K562 (cell line): ENCODE results near the gene GLRX5. TPM values are rescaled to one million over a fixed set of nuclear protein-coding genes. Genes with fewer than 3 reads are reported as not detected.
A peak's percentile ranks its signal among the peaks of the same experiment; 100 is the strongest.

ENCODE experiments used
- ATAC-seq: fragments of 200-7000 bp; cut with Tn5 transposase; 3 replicates; pipeline ENCODE4 v1.9.1; 2020; ENCODE audit warnings: moderate library complexity
- BruUV-seq: library from RNA; stranded (reverse); fragments of 400-500 nt; replicated peaks from 2 replicates; lab custom pipeline; 2021; lab: Mats Ljungman, UMichigan
- CTCF ChIA-PET: fragments of 300-600 bp; formaldehyde crosslinking; extraction: SDS; loops from one replicate; lab custom pipeline; 2021; ENCODE audit warnings: low intra/inter-chr PET ratio; lab: Yijun Ruan, JAX
- POLR2A ChIA-PET: fragments of 300-600, 350-650 bp; sonication (Branson Sonifier 250); formaldehyde crosslinking; extraction: SDS; loops from one replicate; lab custom pipeline; 2021; ENCODE audit warnings: antibody characterized with exemption, inconsistent platforms; lab: Yijun Ruan, JAX
- DNase-seq, 4 experiments: peaks; one replicate each; pipeline versions ENCODE4 v3.0.0 to v3.0.0-alpha.2; 2011 to 2018; ENCODE audit warnings: low spot score in 3 of 4, mixed read lengths in 3 of 4; ENCODE audit errors: extremely low read depth in 1 of 4
- FAIRE-seq: peaks from 2 replicates; lab custom pipeline; 2011; peaks lifted over from hg19 to GRCh38; lab: Jason Lieb, UNC
- H2AFZ ChIP-seq: 2 replicates; pipeline ENCODE4 v1.6.0; 2011; ENCODE audit warnings: low read depth, low read length, control low read depth, inconsistent platforms
- H3K27ac ChIP-seq: fragments of 200-600 bp; 3 replicates; pipeline ENCODE4 v1.8.0; 2011; ENCODE audit warnings: low read depth, mild to moderate bottlenecking, control low read depth, inconsistent platforms, low read length, moderate library complexity, mixed read lengths; ENCODE audit errors: extremely low read depth
- H3K27me3 ChIP-seq, 2 experiments: fragments of 300-600 bp in 1 of 2; 2 replicates in 1 of 2; 3 replicates in 1 of 2; pipeline versions ENCODE4 v1.6.0 to v1.8.0; 2011; ENCODE audit warnings: inconsistent platforms in 2 of 2, low read length in 2 of 2, mild to moderate bottlenecking in 1 of 2, mixed read lengths in 1 of 2, moderate library complexity in 1 of 2; ENCODE audit not compliant: control insufficient read depth in 2 of 2, insufficient read depth in 2 of 2
- H3K36me3 ChIP-seq: fragments of 300-600 bp; 3 replicates; pipeline ENCODE4 v1.8.0; 2011; ENCODE audit warnings: mild to moderate bottlenecking, low read length, inconsistent platforms; ENCODE audit not compliant: control insufficient read depth, insufficient read depth
- H3K4me1 ChIP-seq, 2 experiments: fragments of 200-600 bp in 1 of 2; replicated peaks in 1 of 2; 2 replicates in 1 of 2; 3 replicates in 1 of 2; pipeline versions ENCODE4 v1.5.1 to v1.8.0; 2011; ENCODE audit warnings: inconsistent platforms in 2 of 2, low read length in 2 of 2, mild to moderate bottlenecking in 1 of 2, mixed read lengths in 1 of 2, moderate library complexity in 1 of 2; ENCODE audit not compliant: control insufficient read depth in 2 of 2, insufficient read depth in 2 of 2
- H3K4me2 ChIP-seq: 2 replicates; pipeline ENCODE4 v1.6.1; 2011; ENCODE audit warnings: low read length, control low read depth, inconsistent platforms, mixed read lengths; ENCODE audit not compliant: insufficient read depth
- H3K4me3 ChIP-seq: fragments of 200-600 bp; sonication (generic), shearing (Covaris generic); 2 replicates; pipeline ENCODE4 v1.5.1; 2016; ENCODE audit warnings: control low read depth, inconsistent platforms
- H3K79me2 ChIP-seq: fragments of 200-600 bp; 3 replicates; pipeline ENCODE4 v1.8.0; 2011; ENCODE audit warnings: low read length, inconsistent platforms; ENCODE audit not compliant: control insufficient read depth, insufficient read depth
- H3K9ac ChIP-seq, 2 experiments: 2 replicates each; pipeline versions ENCODE4 v1.6.0 to v1.6.1; 2011; ENCODE audit warnings: low read depth in 2 of 2, low read length in 2 of 2, control low read depth in 1 of 2, inconsistent platforms in 1 of 2, mild to moderate bottlenecking in 1 of 2, mixed read lengths in 1 of 2; ENCODE audit not compliant: insufficient read depth in 1 of 2
- H3K9me1 ChIP-seq: one replicate; pipeline ENCODE4 v1.6.0; 2011; ENCODE audit warnings: inconsistent platforms, mild to moderate bottlenecking, low read length, moderate library complexity; ENCODE audit not compliant: control insufficient read depth, insufficient read depth
- H3K9me3 ChIP-seq: replicated peaks from 2 replicates; pipeline ENCODE4 v1.5.1; 2011; ENCODE audit warnings: low read depth, low read length, inconsistent platforms; ENCODE audit not compliant: control insufficient read depth, insufficient read depth
- H4K20me1 ChIP-seq: replicated peaks from 2 replicates; pipeline ENCODE4 v1.6.1; 2011; ENCODE audit warnings: low read length, inconsistent platforms, mixed read lengths; ENCODE audit not compliant: control insufficient read depth, insufficient read depth
- EGR1 ChIP-seq: fragments of 450-650 bp; conservative IDR thresholded peaks from 2 replicates; pipeline ENCODE4 v1.6.1; 2017; ENCODE audit warnings: mild to moderate bottlenecking
- MBD2 ChIP-seq: sonication (generic); IDR thresholded peaks from 2 replicates; pipeline ENCODE4 v1.6.1; 2016; ENCODE audit warnings: low read depth, borderline replicate concordance
- PRDM10 ChIP-seq: fragments of 450-650 bp; IDR thresholded peaks from 2 replicates; pipeline ENCODE4 v1.6.1; 2018; ENCODE audit not compliant: partially characterized antibody
- PYGO2 ChIP-seq: fragments of 450-650 bp; IDR thresholded peaks from 2 replicates; pipeline ENCODE4 v1.6.1; 2016; ENCODE audit warnings: mild to moderate bottlenecking, missing genetic modification characterization, moderate library complexity, missing compliant biosample characterization
- SUPT5H ChIP-seq: fragments of 450-650 bp; IDR thresholded peaks from 2 replicates; pipeline ENCODE4 v1.6.1; 2016
- YY1 ChIP-seq, 3 experiments: IDR thresholded peaks; 2 replicates each; pipeline ENCODE4 v1.6.1; 2011; ENCODE audit warnings: low read length in 2 of 3, mild to moderate bottlenecking in 2 of 3, moderate library complexity in 2 of 3, borderline replicate concordance in 1 of 3, control low read depth in 1 of 3, low read depth in 1 of 3; ENCODE audit not compliant: insufficient read depth in 3 of 3, insufficient replicate concordance in 2 of 3, control insufficient read depth in 1 of 3, insufficient read length in 1 of 3; ENCODE audit errors: extremely low read depth in 1 of 3
- ZNF583 ChIP-seq: fragments of 250-450 bp; sonication (Bioruptor Pico); IDR thresholded peaks from 2 replicates; pipeline ENCODE4 v1.4.0; 2020
- WGBS: fragments of 100-300 bp; shearing (Covaris generic); methylation state at CpG from one replicate; pipeline ENCODE4 v1.1.6; 2016; ENCODE audit warnings: low coverage, mixed read lengths; ENCODE audit not compliant: insufficient coverage; ENCODE audit errors: missing lambda C conversion rate; 5-methylcytosine and 5-hydroxymethylcytosine counted together
- in situ Hi-C: fragments of 300-500 bp; cut with MboI; formaldehyde crosslinking; loops from 4 replicates; pipeline ENCODE4 v1.15.0; 2018; ENCODE audit warnings: inconsistent platforms, mixed read lengths
- intact Hi-C: fragments of 100-400 bp; cut with micrococcal nuclease; formaldehyde crosslinking; loops from 2 replicates; pipeline ENCODE4 v1.14.2; 2022
- polyA plus RNA-seq, 8 experiments: library from polyadenylated mRNA; depleted of rRNA in 4 of 8; stranded (reverse) in 5 of 8; unstranded in 3 of 8; fragments of >200 nt; fragmentation: Nextera tagmentation in 2 of 8; fragmentation: Illumina TruSeq in 1 of 8; extraction: Ambion mirVana in 2 of 8; extraction: Trizol in 1 of 8; gene quantifications; 2 replicates each; pipeline versions ENCODE4 v1.2.1 to v1.2.3, GENCODE V29; 2011 to 2014; ENCODE audit warnings: inconsistent platforms in 1 of 8, missing spikeins in 1 of 8
- total RNA-seq, 7 experiments: library from RNA; depleted of rRNA in 6 of 7; stranded (reverse); fragments of >200 nt in 6 of 7; fragmentation: Illumina TruSeq in 2 of 7; extraction: Trizol in 2 of 7; gene quantifications; 2 replicates each; pipeline versions ENCODE4 v1.2.1 to v1.2.3, GENCODE V29; 2011 to 2021; ENCODE audit warnings: low replicate concordance in 1 of 7
- TF ChIP-seq, protein P1 (sequence below): sonication (generic); formaldehyde crosslinking; IDR thresholded peaks from 2 replicates; pipeline ENCODE4 v1.8.0; 2022; ENCODE audit warnings: mild to moderate bottlenecking, missing genetic modification reagents

Gene GLRX5
- total and polyA plus RNA-seq, 9 of the 15 experiments (the other 6 are each of a cell fraction or from before 2014, with no cell fraction given) = 16.7 to 96.8 (median 66.8) TPM

DNA sequence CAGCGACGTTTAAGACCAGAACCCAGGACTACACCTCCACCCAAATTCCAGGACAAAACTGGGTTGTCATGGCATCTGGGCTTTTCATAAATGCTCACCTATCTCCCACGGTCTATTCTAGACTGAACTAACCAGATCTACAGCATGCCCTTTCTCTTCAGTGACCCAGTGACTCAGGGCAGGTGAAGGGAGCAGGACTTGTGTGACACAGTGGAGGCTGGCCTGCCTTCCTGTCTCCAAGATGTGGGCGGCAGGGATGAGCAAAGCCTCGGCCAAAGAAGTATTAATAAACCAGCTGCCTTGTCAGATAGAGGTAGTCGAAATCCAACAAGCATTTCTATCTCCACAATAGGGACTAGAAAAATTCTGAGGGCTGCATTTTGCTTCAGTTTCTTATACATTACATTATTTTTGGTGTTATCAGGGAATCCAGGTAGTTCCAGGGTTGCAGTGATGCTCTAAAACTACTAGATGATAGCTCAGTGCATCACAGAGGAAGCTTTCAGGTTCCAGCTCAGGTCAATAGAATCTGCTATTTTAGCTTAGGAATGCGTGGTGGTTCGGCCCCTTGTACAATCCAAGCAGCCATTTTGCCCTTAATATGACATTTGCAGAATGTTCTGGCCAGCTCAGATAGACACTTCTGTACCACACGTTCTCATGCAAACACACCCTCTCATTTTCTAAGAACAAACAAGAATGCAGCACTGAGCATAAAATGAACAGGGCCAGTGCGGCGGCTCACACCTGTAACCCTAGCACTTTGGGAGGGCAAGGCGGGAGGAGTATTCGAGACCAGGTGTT lies 4.2 kb upstream of the GLRX5 start:
- POLR2A ChIA-PET = interaction anchor here (0.7 kb wide), 1 partner anchor 12 kb away, joined by 3 read pairs; no protein-coding TSS in a partner anchor
- in situ Hi-C loops = no loop called here
- TF ChIP-seq EGR1 = peak; percentile 65
- TF ChIP-seq PYGO2 = no peak
- TF ChIP-seq, protein P1, sequence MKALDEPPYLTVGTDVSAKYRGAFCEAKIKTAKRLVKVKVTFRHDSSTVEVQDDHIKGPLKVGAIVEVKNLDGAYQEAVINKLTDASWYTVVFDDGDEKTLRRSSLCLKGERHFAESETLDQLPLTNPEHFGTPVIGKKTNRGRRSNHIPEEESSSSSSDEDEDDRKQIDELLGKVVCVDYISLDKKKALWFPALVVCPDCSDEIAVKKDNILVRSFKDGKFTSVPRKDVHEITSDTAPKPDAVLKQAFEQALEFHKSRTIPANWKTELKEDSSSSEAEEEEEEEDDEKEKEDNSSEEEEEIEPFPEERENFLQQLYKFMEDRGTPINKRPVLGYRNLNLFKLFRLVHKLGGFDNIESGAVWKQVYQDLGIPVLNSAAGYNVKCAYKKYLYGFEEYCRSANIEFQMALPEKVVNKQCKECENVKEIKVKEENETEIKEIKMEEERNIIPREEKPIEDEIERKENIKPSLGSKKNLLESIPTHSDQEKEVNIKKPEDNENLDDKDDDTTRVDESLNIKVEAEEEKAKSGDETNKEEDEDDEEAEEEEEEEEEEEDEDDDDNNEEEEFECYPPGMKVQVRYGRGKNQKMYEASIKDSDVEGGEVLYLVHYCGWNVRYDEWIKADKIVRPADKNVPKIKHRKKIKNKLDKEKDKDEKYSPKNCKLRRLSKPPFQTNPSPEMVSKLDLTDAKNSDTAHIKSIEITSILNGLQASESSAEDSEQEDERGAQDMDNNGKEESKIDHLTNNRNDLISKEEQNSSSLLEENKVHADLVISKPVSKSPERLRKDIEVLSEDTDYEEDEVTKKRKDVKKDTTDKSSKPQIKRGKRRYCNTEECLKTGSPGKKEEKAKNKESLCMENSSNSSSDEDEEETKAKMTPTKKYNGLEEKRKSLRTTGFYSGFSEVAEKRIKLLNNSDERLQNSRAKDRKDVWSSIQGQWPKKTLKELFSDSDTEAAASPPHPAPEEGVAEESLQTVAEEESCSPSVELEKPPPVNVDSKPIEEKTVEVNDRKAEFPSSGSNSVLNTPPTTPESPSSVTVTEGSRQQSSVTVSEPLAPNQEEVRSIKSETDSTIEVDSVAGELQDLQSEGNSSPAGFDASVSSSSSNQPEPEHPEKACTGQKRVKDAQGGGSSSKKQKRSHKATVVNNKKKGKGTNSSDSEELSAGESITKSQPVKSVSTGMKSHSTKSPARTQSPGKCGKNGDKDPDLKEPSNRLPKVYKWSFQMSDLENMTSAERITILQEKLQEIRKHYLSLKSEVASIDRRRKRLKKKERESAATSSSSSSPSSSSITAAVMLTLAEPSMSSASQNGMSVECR (CRISPR knock-in tag) = no peak
- TF ChIP-seq PRDM10 = no peak
- no peak for TF ChIP-seq MBD2
- no peak for TF ChIP-seq ZNF583 (CRISPR knock-in tag)
- no peak for TF ChIP-seq SUPT5H
- TF ChIP-seq YY1 (IDR thresholded peaks at IDR 0.05; ENCODE audit: borderline replicate concordance in 1 of 3, control insufficient read depth in 1 of 3, extremely low read depth in 1 of 3, insufficient read depth in 3 of 3, insufficient read length in 1 of 3, insufficient replicate concordance in 2 of 3, low read depth in 1 of 3, low read length in 2 of 3) = peak in 1 of 3 experiments; percentile 11

More for the DNA sequence above, 4.2 kb upstream of the GLRX5 start:
- Histone ChIP-seq H3K27me3 (no peaks in the 10 kb centered on the region), H3K9me3 (no peaks in the 10 kb centered on the region), H2AFZ (no peak overlapping the region), H3K9ac (no peak overlapping the region), H3K27ac (peak overlapping the region; percentile 42), H3K4me2 (peak overlapping the region; percentile 100), H3K79me2 (peaks cover 61% of the 10 kb centered on the region), H3K4me3 (no peak overlapping the region), H3K36me3 (peaks cover 34% of the 10 kb centered on the region; the same call in 2 of the 3 replicates), H3K9me1 (no peaks in the 10 kb centered on the region), H3K4me1 (peaks cover 5 to 34% of the 10 kb centered on the region in 2 experiments; a peak in 4 of 5 replicates), H4K20me1 (peaks cover 6% of the 10 kb centered on the region; the same call in 1 of the 2 replicates)
- DNase-seq (peak in 2 of 4 experiments; percentile 28 to 54), FAIRE-seq (peak; percentile 72), ATAC-seq (no peak)
- intact Hi-C loops = no loop called here
- BruUV-seq = no TSS peak
- CTCF ChIA-PET = no interaction called here
- 59% methylated on average over 11 of the region's 13 CpGs for WGBS
